ENCODE measurements around the gene ITPKA. TPM values are rescaled to one million over a fixed set of nuclear protein-coding genes. Genes with fewer than 3 reads are reported as not detected.

Gene ITPKA
- total and polyA plus RNA-seq, 2 of the 13 experiments (the other 11 are each of a cell fraction or from before 2014, with no cell fraction given), result 13.2 to 41.3 TPM

DNA sequence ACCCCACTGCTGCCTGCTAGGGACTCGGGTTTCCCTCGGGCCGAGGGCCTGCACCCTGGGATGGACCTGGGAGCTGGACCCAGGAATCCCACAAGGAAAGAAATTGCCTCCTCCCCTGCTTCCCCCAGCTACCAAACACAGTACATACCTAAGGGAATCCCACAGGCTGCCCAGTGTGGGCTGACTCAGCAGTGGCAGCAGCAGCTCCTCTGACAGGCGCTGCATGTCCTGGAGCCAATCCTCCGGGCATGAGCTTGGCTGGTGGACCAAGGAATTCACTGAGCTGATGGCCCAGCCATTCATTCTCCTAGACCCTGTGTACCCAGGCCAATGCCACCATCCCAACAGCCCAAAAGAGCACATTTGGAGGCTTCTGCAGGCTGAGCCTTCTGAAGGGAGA, 29.4 kb downstream of the ITPKA start:
- Histone ChIP-seq H3K27me3 (ENCODE audit: control insufficient read depth in 1 of 2, insufficient read depth in 2 of 2, low read length in 2 of 2) (no peaks in the 10 kb centered on the region), H3K79me2 (ENCODE audit: insufficient read depth, low read length) (no peaks in the 10 kb centered on the region), H3K4me3 (replicated peaks in 1 of 3; ENCODE audit: insufficient read depth in 1 of 3, low read depth in 2 of 3, low read length in 3 of 3) (no peak overlapping the region), H3K27ac (ENCODE audit: extremely low read length, insufficient read depth, low read length) (no peak overlapping the region), H2AFZ (ENCODE audit: low read length) (no peak overlapping the region), H3K4me2 (ENCODE audit: low read depth, low read length) (no peak overlapping the region), H3K9me3 (ENCODE audit: low read length) (no peaks in the 10 kb centered on the region), H3K9ac (ENCODE audit: insufficient read depth, low read depth, low read length) (no peak overlapping the region), H4K20me1 (ENCODE audit: insufficient read depth, low read length) (no peaks in the 10 kb centered on the region), H3K4me1 (ENCODE audit: insufficient read depth, low read length) (peaks cover 8% of the 10 kb centered on the region), H3K36me3 (replicated peaks in 1 of 2; ENCODE audit: control insufficient read depth in 1 of 2, insufficient read depth in 2 of 2, low read length in 2 of 2) (peaks cover 8 to 20% of the 10 kb centered on the region in 2 experiments; a peak in 4 of 5 replicates)
- no peak for TF ChIP-seq THAP11 (CRISPR knock-in tag; IDR thresholded peaks at IDR 0.05)
- TF ChIP-seq, protein P1, sequence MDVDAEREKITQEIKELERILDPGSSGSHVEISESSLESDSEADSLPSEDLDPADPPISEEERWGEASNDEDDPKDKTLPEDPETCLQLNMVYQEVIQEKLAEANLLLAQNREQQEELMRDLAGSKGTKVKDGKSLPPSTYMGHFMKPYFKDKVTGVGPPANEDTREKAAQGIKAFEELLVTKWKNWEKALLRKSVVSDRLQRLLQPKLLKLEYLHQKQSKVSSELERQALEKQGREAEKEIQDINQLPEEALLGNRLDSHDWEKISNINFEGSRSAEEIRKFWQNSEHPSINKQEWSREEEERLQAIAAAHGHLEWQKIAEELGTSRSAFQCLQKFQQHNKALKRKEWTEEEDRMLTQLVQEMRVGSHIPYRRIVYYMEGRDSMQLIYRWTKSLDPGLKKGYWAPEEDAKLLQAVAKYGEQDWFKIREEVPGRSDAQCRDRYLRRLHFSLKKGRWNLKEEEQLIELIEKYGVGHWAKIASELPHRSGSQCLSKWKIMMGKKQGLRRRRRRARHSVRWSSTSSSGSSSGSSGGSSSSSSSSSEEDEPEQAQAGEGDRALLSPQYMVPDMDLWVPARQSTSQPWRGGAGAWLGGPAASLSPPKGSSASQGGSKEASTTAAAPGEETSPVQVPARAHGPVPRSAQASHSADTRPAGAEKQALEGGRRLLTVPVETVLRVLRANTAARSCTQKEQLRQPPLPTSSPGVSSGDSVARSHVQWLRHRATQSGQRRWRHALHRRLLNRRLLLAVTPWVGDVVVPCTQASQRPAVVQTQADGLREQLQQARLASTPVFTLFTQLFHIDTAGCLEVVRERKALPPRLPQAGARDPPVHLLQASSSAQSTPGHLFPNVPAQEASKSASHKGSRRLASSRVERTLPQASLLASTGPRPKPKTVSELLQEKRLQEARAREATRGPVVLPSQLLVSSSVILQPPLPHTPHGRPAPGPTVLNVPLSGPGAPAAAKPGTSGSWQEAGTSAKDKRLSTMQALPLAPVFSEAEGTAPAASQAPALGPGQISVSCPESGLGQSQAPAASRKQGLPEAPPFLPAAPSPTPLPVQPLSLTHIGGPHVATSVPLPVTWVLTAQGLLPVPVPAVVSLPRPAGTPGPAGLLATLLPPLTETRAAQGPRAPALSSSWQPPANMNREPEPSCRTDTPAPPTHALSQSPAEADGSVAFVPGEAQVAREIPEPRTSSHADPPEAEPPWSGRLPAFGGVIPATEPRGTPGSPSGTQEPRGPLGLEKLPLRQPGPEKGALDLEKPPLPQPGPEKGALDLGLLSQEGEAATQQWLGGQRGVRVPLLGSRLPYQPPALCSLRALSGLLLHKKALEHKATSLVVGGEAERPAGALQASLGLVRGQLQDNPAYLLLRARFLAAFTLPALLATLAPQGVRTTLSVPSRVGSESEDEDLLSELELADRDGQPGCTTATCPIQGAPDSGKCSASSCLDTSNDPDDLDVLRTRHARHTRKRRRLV (CRISPR knock-in tag; IDR thresholded peaks at IDR 0.05), result no peak
- in situ Hi-C loops (cut with HindIII; ENCODE audit: extremely low pct_ligation_motif_present, low pct_unique_long_range_greater_than_20kb), result no loop called here
- intact Hi-C loops (cut with micrococcal nuclease; ENCODE audit: unreplicated experiment), result no loop called here
- ATAC-seq (no peak), FAIRE-seq (no peak), DNase-seq (ENCODE audit: low spot score) (no peak)
- ChIA-PET CTCF (ENCODE audit: low intra/inter-chr PET ratio, low total read pairs) (no interaction called here), POLR2A (no interaction called here)
- no TSS peak for BruUV-seq (replicated peaks)
- WGBS (ENCODE audit: low lambda C conversion rate), result no CpG with 5 or more reads among the region's 5 CpGs

DNA sequence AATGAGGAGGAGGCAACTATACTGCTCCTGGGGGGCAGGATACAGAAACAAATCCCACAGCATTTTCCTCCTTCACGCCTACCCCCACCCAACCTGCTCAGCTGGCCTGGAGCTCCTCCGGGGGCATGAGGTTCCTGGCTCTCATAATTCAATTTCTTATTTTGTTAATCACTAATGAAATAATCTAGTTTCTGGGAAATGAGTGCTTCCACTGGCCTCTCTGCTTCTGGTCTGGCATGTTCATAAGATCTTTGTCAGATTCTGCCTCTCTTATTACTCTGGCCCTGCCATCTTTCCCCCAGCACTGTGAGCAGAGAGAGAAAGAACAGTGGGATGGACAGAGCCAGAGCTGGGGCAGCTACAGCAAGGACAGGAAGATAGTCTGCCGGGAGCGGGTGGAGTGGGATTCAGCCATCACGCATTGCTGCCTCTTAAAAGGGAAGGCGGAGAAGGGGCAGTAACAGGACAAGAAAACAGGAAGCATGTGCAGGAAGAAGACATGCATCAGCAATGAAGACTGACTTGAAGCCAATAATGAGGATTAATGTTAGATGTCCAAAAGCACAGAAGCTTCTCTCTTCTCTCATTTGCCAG, 36.8 kb downstream of the ITPKA start:
- ChIA-PET CTCF (ENCODE audit: low intra/inter-chr PET ratio, low total read pairs) (no interaction called here), POLR2A (interaction anchor here (2.7 kb wide), 1 partner anchor 14 kb away, joined by 7 read pairs; the partner anchor contains the start of gene RPAP1)
- H3K79me2 ChIP-seq (ENCODE audit: insufficient read depth, low read length), result no peaks in the 10 kb centered on the region
- H4K20me1 ChIP-seq (ENCODE audit: insufficient read depth, low read length), result no peaks in the 10 kb centered on the region
- FAIRE-seq (no peak), DNase-seq (ENCODE audit: low spot score) (no peak), ATAC-seq (no peak)
- no peak overlapping the region for H3K9ac ChIP-seq (ENCODE audit: insufficient read depth, low read depth, low read length)
- no TSS peak for BruUV-seq (replicated peaks)
- H3K27ac ChIP-seq (ENCODE audit: extremely low read length, insufficient read depth, low read length), result no peak overlapping the region
- intact Hi-C loops (cut with micrococcal nuclease; ENCODE audit: unreplicated experiment) (no loop called here), in situ Hi-C loops (cut with HindIII; ENCODE audit: extremely low pct_ligation_motif_present, low pct_unique_long_range_greater_than_20kb) (no loop called here)
- no peak overlapping the region for H3K4me2 ChIP-seq (ENCODE audit: low read depth, low read length)
- peaks cover 30 to 71% of the 10 kb centered on the region in 2 experiments for H3K36me3 ChIP-seq (replicated peaks in 1 of 2; ENCODE audit: control insufficient read depth in 1 of 2, insufficient read depth in 2 of 2, low read length in 2 of 2)
- no peaks in the 10 kb centered on the region for H3K9me3 ChIP-seq (ENCODE audit: low read length)
- WGBS (ENCODE audit: low lambda C conversion rate), result 97% methylated on average over 6 of the region's 6 CpGs
- no peaks in the 10 kb centered on the region for H3K27me3 ChIP-seq (ENCODE audit: control insufficient read depth in 1 of 2, insufficient read depth in 2 of 2, low read length in 2 of 2)
- H3K4me3 ChIP-seq (replicated peaks in 1 of 3; ENCODE audit: insufficient read depth in 1 of 3, low read depth in 2 of 3, low read length in 3 of 3), result no peak overlapping the region
- no peaks in the 10 kb centered on the region for H3K4me1 ChIP-seq (ENCODE audit: insufficient read depth, low read length)
- H2AFZ ChIP-seq (ENCODE audit: low read length), result no peak overlapping the region
- TF ChIP-seq ZNF775 (CRISPR knock-in tag; IDR thresholded peaks at IDR 0.05; ENCODE audit: borderline replicate concordance) (no peak), KLF16 (CRISPR knock-in tag; IDR thresholded peaks at IDR 0.05) (no peak), ZNF878 (CRISPR knock-in tag; IDR thresholded peaks at IDR 0.05) (no peak), ETV5 (CRISPR knock-in tag; IDR thresholded peaks at IDR 0.05; ENCODE audit: borderline replicate concordance) (no peak), TARDBP (CRISPR knock-in tag; IDR thresholded peaks at IDR 0.05) (no peak), YEATS2 (CRISPR knock-in tag; IDR thresholded peaks at IDR 0.05; ENCODE audit: borderline replicate concordance) (no peak)
- TF ChIP-seq, protein P2, sequence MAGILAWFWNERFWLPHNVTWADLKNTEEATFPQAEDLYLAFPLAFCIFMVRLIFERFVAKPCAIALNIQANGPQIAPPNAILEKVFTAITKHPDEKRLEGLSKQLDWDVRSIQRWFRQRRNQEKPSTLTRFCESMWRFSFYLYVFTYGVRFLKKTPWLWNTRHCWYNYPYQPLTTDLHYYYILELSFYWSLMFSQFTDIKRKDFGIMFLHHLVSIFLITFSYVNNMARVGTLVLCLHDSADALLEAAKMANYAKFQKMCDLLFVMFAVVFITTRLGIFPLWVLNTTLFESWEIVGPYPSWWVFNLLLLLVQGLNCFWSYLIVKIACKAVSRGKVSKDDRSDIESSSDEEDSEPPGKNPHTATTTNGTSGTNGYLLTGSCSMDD (CRISPR knock-in tag; IDR thresholded peaks at IDR 0.05), result no peak
- TF ChIP-seq, protein P3, sequence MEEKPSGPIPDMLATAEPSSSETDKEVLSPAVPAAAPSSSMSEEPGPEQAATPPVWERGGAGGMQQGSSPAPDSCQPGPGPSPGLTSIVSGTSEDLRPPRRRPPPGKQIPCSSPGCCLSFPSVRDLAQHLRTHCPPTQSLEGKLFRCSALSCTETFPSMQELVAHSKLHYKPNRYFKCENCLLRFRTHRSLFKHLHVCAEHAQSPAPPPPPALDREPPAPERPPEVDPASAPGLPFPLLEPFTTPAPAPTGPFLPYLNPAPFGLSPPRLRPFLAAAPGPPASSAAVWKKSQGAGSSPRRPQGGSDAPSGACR (CRISPR knock-in tag; IDR thresholded peaks at IDR 0.05), result no peak
- TF ChIP-seq, protein P4, sequence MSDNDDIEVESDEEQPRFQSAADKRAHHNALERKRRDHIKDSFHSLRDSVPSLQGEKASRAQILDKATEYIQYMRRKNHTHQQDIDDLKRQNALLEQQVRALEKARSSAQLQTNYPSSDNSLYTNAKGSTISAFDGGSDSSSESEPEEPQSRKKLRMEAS (IDR thresholded peaks at IDR 0.05), result no peak
